IPS DF 19.7 (cell line): ENCODE results near the gene C3.
A peak's percentile ranks its signal among the peaks of the same experiment; 100 is the strongest.
"Not testable (repeated sequence)": the region's sequence is repeated elsewhere in the genome, so short reads cannot be mapped to it uniquely, and the experiment has no call there.

ENCODE experiments used
- DNase-seq: peaks from one replicate; pipeline ENCODE4 v3.0.0-alpha.2; 2013; ENCODE audit warnings: low read depth, low spot score

Gene C3

DNA sequence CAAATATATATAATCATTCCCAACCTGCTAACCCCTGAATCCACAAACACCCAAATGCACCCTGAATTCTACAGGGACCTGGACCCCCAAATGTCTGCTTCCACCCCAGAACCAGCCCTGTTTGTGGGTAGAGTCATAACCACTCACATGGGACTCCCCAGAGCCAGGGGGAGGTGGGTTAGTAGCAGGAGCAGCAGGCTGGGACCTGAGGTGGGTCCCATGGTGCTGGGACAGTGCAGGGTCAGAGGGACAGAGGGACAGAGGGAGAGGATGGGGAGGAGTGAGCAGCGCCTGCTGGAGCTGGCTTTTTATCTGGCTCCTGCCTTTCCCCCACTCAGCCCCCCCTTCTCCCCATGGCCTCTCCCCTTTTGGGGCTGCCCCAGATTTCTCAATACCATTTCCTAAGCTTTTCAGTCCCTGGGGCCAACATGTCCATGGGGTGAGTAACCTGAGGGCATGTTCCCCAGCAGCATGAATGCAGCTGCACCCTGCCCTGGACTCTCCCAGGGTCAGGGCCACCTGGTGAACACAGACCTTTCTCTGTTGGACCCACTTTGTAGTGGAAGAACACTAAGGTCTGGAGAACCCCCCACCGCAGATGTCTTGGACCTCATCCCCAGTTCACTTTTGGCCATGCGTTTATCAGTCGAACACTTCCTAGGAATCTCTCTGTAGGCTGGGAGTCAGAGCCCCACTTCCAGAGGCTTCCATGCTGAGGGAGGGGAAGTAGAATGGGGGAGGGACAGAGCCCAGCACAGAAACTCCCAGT is at the start of gene C3:
TSS of gene C3 (minus strand) at position 282 of the 769 bp plus-strand sequence. CDS start at position 221, 61 bp downstream.
- DNase-seq, result no peak

DNA sequence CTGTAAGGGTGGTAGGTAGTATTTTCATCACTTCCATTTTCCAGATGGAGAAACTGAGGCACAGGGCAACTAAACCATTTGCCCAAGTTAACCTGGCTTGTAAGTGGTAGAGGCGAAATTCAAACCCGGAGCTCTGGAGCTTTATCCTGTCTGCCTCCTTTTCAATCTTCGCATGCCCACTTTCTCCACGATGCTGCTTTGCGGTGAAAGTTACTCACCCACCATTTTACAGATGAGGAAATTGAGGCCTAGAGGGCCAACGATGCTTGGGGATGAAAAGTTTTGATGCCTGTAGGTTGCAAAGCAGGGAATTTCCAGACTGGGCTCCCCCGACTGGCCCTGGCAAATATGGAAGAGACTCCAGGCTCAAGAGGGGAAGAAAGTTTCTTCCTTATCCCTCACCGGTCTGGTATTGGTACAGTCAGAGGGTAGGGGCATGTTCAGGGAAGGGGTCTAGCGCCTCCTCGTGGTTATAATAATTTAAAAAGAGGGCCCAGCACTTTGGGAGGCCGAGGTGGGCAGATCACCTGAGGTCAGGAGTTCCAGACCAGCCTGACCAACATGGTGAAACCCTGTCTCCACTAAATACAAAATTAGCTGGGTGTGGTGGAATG is 48.7 kb upstream of the C3 start:
- no peak for DNase-seq

DNA sequence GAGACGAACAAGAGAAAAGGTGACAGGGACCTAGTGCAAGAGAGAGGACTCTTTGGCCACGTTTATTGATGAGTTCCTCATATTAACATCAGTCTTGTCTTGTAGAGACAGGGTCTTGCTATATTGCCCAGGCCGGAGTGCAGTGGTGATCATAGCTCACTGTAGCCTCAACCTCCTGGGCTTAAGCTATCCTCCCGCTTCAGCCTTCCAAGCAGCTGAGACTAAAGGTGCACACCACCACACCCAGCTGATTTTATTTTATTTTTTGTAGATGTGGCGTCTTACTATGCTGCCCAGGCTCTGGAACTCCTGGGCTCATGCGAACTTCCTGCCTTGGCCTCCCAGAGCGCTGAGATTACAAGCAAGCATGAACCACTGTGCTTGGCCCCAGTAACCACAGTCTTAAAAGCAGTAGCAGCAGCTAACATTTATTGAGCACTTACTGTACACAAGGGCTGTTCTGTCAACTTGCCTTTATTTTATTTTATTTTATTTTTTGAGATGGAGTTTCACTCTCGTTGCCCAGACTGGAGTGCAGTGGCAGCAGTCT is 47.9 kb upstream of the C3 start:
- no peak for DNase-seq

DNA sequence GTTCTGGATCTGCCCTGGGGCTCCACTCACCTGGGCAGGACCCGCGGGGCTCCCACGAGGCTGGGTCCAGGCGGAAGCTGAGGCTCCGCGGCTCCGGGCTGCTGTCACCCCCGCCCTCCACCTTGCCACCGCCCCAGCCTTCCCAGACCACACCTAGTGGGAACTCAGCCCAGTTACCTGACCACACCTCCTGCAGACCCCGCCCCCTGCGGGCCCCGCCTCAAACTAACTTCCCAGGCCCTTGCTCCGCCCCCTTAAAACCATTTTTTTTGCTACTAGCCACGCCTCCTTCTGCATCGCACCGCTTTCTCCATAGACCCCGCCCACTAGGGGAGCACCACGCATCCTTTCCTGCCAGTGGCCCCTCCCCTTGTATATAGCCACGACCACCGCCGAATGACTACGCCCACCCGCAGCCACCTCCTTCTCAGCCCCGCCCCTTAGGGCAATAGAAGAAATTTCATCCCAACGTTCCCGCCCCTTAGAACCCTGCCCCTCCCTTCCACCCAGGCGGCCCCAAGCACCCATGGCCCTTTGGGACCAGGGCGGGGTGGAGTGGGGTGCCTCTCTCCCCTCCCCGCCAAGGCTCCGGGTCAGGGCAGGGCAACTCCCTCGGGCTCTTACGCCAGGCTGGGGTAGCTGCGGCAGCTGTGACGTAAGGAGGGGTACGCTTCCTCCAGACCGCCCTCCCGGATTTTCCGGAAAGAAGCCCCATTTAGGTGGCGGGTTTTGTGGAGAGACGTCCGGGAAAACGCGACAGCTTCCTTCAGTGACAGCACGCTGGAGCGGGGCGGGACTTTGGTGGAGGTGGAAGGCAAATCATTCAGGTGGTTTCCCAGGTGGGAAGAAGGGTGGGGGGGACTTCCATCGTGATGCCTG is 47.1 kb upstream of the C3 start, which contains the start of gene SH2D3A:
TSS of gene SH2D3A (minus strand) at position 79 of the 879 bp plus-strand sequence. CDS start 3,687 bp downstream, outside the sequence.
- peak; percentile 78 for DNase-seq

DNA sequence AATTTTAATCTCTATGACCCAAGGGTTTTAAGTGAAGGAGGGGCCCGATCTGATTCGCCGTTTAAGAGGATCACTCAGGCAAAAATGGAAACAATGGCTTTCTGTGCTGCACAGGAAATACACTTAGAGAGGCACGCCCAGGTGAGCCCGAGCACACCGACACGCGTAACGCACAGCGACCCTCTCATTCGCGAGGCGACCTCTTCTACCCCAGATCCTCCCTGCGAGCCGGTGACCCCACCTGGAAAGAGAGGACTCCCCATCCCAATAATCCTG is 46.6 kb upstream of the C3 start:
- DNase-seq, result no peak

DNA sequence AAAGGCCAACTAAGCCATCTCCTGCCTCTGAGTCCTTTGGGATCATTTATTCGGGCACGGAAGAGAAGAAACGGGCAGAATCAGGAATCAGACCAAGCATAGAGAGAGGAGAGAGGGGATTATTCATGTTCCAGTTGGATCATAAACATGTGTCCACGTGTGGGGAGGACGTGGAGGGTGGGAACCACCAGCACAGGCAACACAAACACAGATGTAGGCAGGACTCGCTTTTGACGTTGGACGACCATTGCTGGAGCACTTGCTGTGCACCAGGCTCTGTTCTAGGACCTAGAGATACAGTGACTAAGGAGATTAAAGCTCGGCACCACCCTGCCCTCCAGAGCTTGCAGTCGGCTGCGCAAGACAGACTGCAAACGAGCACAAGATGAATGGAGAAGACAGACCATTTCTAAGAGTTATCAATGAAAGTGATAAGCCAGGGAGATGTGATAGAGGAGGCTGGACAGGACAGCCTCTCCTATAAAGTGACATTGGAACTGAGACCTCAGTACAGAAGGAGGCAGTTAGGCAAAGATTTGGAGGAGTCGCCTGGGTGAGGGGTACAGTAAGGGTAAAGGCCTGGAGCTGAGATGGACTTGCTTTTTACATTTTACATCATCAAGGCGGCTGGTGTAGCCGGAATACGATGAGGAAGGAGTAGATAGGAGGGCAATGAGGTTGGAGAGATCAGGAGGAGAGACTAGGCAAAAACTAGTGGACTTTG is 46.1 kb upstream of the C3 start:
- DNase-seq, result no peak

DNA sequence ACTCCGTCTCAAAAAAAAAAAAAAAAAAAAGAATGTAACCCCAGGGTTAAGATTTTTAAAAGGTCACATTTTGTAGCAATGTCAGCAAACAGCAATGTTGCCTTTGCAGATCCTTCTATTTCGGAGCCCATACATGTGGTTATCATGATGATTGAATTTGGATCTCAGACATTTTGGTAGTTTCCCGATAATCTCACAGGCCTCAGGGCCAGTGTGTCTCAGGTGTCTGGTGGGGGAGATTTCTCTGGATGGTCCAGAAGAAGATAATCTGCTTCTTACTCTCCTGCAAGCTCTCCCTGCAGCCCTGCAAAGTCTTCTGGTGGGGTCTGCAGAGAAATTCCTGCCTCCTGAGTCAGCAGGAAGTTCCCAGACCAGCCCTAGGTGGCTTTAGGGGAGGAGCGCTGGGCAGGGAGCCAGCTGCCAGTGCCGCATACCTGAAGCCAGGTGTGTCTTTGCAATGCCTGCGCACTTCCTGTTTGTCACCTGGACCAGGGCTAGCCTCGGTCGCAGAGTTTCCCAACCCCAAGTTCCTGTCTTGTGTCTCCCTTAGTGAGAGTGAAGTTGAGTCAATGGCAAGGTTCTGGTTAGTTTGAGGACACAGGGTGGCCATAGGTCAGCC is 45.4 kb upstream of the C3 start:
- DNase-seq, result peak; percentile 89

DNA sequence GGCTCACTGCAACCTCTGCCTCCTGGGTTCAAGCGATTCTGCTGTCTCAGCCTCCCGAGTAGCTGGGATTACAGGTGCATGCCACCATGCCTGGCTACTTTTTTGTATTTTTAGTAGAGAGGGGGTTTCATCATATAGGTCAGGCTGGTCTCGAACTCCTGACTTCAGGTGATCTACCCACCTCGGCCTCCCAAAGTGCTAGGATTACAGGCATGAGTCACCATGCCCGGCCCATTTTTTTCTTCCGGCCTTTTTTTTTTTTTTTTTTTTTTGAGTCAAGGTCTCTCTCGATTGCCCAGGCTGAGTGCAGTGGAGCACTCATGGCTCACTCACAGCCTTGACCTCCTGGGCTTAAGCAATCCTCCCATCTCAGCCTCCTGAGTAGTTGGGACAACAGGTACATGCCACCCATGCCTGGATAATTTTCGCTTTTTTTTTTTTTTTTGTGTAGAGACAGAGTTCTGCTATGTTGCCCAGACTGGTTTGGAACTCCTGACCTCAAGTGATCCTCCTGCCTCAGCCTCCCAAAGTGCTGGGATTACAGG is 41.9 kb upstream of the C3 start:
- DNase-seq, result not testable (repeated sequence)

DNA sequence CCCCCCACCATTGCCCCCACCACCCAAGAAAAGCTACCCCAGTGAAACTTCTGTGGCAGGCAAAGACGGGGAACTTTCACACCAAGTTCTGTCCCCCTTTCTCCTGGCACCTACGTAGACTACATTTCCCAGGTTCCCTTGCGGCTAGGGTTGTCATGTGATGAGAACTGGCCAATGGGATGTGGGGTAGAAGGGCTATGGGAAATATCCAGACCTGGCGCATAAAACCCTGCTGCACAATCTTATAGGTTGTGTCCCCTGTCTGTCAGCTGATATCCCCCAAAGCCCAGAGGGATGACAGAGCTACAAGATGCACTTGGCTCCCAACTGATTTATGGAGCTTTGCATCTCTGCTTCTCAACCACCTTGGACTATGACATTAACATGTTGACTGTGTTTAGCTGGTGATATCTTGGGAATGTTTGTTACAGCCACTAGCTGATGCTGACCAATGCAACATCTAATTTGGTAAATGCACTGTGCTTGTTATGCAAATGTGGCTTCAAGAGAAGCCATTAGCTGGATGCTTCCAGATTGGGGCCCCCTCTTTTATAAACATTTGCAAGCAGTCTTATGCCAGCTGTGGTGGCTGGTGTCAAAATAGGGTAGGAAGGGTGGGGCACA is 40.7 kb upstream of the C3 start:
- no peak for DNase-seq

DNA sequence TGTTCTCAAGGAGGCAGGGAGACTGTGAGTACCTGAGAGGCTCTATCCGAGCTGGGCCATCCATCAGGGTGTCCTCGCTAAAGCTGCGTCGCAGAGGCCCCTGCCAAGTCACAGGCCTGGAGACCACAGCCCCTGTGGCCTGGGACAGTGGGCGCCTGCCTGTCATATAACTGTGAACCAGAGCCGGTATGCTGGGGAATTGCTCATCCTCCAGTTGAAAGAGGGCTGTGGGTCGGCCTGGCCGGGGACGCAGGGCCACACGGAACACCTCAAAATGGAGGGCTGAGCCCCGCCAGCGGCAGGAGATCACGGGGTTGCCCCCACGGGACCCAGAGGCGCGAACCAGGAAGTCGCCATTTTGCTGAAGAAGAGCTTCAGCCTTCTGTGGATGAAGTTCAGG is 40.2 kb upstream of the C3 start:
- no peak for DNase-seq

DNA sequence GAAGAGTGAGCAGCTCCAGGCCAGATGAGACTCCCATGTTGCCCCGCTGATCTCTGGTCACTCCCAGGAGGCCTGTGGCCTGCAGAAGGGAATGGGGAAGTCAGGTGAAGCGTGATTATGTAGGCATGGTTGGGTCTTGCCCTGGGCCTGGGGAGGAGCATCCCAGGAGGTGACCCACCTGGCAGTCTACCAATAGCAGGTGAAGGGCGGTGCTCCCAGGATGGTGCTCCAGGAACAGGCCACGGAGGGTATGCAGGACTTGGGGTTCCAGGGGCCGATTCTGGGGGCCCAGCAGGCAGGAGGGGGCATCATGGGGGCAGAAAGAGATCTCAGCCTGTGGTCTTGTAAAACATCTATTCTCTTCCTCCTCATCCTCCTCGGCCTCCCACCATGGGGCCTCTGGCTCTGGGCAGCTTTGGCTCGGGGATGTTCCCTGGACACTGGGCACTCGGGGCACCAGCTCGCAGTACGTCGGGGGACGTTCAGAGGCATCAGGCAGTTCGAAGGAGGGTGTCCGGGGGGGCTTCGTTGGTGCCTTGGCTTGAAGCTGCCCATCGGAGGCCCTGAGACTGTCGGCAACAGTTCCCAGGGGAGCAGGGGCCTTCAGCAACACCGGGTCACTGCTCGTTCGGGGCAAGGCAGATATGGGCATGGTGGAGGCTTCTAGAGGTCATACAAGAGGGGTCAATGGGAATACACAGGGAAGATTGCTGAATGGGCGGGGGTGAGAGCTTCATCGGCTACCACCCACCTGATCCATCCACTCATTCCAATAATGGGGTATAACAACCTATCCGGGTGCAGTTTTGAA is 34.4 kb upstream of the C3 start:
- no peak for DNase-seq

DNA sequence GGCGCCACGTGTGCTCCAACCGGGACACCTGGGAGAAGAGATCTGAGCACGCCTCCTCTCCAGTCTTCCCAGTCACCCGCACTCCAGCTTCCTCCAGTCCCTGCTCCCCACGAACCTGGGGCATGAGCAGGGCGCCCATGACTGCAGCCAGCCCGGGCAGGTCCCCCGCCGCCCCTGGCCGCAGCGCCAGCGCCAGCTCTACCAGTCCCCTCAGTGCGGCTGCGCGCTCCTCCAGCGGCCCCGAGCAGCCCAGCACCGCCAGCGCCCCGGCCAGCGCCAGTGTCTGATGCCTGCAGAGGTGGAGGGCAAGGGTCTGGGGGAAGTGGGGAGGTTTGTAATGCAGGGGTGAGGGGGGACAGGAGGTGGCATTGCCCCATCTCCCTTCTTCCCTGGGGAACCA is 33.7 kb upstream of the C3 start:
- DNase-seq, result no peak

DNA sequence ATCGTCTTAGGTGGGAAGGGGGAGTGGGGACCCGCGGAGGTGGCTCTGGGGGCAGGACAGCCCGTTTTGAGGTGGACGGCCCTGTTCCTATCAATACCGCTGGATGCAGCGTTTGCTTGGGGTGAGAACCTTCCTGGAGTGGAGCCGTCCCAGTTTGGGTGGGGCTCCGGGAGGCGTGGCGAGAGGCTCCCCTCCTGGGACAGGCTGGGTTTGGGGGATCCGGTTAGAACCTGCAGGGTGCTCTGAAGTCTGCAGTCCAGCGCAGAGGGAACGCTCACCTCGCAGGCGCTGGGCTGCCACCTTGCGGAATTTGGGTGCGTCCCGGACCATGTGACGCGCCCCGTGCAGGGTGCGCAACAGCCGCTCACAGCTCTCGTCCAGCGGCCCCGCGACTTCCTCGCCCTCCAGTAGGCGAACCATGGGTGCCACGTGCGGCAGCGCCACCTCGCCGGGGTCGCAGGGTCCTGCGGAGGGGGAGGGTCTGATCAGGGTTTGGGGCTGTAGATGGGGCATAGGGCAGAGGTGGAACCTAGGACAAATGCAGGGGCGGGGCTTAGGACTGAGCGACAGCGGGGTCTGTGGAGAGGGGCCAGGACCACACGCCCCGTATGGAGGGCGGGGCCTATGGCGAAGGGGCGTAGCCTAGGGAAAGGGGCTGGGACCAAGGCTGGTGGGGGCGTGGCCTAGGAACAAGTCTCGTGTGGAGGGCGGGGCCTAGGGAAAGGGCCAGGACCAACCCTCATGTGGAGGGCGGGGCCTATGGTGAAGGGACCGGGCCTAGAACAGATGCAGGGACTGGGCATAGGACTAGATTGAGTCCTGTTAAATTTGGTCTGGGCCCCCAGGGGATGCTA is 33.0 kb upstream of the C3 start:
- no peak for DNase-seq

DNA sequence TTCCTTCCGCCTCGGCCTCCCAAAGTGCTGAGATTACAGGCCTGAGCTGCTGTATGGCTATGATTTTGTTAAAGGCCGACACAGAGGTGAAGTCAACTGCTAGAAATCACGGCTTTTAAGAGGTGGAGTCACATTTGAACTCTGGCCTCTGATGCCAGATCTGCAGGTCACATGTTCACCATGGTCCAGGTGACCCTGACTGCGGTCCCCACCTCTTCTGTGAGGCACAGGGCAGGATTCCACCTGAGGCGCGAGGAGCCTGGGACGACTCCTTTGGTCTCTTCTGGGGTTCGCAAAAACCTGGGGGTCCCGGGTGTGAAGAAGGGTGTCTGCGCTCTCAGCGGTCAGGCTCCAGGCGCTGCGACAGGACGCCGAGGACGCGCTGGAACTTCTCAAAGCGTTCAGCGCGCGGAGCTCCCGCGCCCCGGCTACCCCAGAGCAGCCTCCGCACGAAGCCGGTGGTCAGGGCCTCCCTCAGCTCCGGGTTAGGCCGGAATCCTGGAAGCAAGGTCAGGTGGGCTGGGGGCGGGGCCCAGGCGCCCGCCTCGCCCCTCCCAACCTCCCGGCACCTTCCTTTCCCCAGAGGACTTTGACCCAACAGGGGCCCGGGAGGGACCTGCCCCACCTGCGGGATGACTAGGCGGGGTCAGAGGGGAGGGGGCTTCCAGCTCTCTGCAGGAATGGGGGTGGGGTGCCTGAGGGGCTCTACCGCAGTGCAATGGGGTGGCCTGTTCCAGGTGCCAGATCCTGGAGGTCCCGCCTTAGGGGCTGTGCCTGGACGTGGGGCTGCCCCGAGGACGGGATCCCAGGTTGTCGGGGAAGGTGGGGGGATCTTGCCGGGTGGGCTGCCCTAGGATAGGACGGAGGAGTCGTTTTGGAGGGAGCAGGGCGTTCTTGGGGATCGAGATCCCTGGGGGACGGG is 32.1 kb upstream of the C3 start:
- no peak for DNase-seq

DNA sequence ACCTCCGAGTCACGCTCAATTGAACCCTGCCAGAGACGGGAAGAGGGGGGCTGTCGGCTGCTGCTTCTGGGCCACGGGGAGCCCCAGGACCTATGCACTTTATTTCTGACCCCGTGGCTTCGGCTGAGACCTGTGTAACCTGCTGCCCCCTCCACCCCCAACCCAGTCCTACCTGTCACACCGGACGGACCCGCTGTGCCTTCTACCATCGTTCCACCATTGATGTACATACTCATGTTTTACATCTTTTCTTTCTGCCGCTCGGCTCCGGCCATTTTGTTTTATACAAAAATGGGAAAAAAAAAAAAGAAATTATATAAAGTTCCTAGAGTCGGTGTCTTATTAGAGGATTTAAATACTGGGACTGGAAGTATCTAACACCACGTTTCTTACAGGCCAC is 30.7 kb upstream of the C3 start:
- DNase-seq, result no peak

DNA sequence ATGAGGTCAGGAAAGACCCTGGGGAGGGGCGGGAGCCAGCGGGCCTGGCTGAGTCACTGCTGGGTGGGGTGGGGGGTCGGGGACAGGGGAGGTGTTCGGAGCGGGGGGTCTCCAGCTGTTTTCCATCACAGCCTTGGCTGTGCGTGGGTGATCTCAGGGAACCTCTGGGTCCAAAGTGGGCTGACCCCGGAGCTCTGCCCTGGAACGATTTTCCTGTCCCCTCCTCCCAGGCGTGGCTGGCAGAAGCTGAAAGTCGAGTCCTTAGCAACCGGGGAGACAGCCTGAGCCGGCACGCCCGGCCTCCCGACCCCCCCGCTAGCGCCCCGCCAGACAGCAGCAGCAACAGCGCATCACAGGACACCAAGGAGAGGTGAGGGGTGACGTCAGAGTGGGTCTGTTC is 29.6 kb upstream of the C3 start:
- DNase-seq, result no peak

DNA sequence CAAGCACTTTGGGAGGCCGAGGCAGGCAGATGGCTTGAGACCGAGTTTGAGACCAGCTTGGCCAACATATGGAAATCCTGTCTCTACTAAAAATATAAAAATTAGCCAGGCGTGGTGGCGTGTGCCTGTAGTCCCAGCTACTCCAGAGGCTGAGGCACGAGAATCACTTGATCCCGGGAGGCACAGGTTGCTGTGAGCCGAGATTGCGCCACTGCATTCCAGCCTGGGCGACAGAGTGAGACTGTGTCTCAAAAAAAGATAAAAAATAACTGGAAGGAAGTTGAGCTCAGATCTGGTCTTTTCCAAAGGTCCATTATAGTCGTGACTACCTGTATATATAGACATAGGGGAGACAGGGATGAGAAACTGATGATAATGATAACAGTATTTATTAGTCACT is 28.1 kb upstream of the C3 start:
- not testable (repeated sequence) for DNase-seq

DNA sequence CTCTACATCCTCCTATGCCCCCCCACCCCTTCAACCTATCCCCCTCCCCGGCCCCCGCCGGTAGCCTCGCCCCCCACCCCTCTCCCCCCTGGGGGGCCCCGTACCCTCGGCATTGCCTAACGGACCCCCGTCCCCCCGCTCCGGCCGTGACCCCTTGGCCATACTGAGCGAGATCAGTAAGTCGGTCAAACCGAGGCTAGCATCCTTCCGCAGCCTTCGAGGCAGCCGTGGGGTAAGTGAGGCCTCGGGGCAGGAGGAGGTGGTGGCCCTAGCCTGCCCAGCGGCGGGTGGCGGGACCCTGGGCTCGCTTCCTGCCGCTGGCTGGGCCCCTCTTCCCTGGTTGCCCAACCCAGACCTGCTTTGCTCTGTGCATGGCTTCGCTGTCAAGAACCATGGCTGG is 25.5 kb upstream of the C3 start:
- DNase-seq, result no peak
